Nephron (organoid): ENCODE results near the gene GABRE.

ENCODE experiments used
- H3K27ac Mint-ChIP-seq, 3 experiments: 2 replicates each; pipeline ENCODE4 v1.8.0; 2020; ENCODE audit warnings: mixed read lengths in 3 of 3, mild to moderate bottlenecking in 2 of 3, moderate library complexity in 1 of 3
- H3K27me3 Mint-ChIP-seq: 2 replicates; pipeline ENCODE4 v1.8.0; 2021; ENCODE audit warnings: low read depth, mild to moderate bottlenecking, moderate library complexity, mixed read lengths
- H3K36me3 Mint-ChIP-seq: 2 replicates; pipeline ENCODE4 v1.8.0; 2020; ENCODE audit warnings: low read depth, mixed read lengths
- H3K4me1 Mint-ChIP-seq: 2 replicates; pipeline ENCODE4 v1.8.0; 2020; ENCODE audit warnings: mixed read lengths
- H3K4me3 Mint-ChIP-seq, 3 experiments: 2 replicates each; pipeline ENCODE4 v1.8.0; 2020; ENCODE audit warnings: mild to moderate bottlenecking in 3 of 3, mixed read lengths in 3 of 3, moderate library complexity in 2 of 3
- H3K9me3 Mint-ChIP-seq: 2 replicates; pipeline ENCODE4 v1.8.0; 2020; ENCODE audit warnings: mixed read lengths
- TF ChIP-seq, protein P1 (sequence below), 3 experiments: fragments of 200-600 bp; sonication (generic); IDR thresholded peaks; one replicate each; pipeline ENCODE4 v1.5.0; 2021; ENCODE audit warnings: antibody characterized with exemption in 3 of 3; ENCODE audit not compliant: unreplicated experiment in 3 of 3

GABRE gene

DNA sequence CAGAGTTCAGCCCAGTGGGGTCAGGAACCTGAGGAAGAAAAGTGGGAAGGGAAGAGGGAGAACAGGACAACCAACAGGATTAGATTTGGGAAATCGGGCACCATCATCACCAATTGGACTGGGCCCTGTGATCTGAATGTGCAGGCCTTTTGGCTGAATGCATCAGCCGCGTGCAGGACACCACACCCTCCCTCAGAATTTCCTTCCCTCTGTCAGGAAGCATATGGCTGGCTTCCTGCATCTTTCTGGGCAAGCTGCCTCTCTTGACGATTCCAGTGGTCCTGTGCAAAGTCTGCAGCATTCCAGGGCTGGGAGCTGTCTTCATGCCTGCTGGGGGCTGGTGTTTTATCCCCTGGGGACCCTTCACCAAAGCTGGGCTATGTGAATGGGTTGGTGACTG is 45.4 kb downstream of the GABRE start:
- Mint-ChIP-seq H3K4me3 (no peak overlapping the region), H3K9me3 (no peaks in the 10 kb centered on the region), H3K27me3 (peaks cover under 1% of the 10 kb centered on the region), H3K27ac (no peak overlapping the region), H3K36me3 (no peaks in the 10 kb centered on the region), H3K4me1 (no peaks in the 10 kb centered on the region)
- TF ChIP-seq, protein P1, sequence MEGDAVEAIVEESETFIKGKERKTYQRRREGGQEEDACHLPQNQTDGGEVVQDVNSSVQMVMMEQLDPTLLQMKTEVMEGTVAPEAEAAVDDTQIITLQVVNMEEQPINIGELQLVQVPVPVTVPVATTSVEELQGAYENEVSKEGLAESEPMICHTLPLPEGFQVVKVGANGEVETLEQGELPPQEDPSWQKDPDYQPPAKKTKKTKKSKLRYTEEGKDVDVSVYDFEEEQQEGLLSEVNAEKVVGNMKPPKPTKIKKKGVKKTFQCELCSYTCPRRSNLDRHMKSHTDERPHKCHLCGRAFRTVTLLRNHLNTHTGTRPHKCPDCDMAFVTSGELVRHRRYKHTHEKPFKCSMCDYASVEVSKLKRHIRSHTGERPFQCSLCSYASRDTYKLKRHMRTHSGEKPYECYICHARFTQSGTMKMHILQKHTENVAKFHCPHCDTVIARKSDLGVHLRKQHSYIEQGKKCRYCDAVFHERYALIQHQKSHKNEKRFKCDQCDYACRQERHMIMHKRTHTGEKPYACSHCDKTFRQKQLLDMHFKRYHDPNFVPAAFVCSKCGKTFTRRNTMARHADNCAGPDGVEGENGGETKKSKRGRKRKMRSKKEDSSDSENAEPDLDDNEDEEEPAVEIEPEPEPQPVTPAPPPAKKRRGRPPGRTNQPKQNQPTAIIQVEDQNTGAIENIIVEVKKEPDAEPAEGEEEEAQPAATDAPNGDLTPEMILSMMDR (IDR thresholded peaks at IDR 0.05; ENCODE audit: unreplicated experiment in 3 of 3), result no peak

DNA sequence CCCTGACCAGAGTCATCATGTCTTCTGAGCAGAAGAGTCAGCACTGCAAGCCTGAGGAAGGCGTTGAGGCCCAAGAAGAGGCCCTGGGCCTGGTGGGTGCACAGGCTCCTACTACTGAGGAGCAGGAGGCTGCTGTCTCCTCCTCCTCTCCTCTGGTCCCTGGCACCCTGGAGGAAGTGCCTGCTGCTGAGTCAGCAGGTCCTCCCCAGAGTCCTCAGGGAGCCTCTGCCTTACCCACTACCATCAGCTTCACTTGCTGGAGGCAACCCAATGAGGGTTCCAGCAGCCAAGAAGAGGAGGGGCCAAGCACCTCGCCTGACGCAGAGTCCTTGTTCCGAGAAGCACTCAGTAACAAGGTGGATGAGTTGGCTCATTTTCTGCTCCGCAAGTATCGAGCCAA is 50.8 kb downstream of the GABRE start:
- Mint-ChIP-seq H3K27ac (no peak overlapping the region), H3K4me1 (no peaks in the 10 kb centered on the region), H3K9me3 (no peaks in the 10 kb centered on the region), H3K27me3 (peaks cover 3% of the 10 kb centered on the region), H3K36me3 (no peaks in the 10 kb centered on the region), H3K4me3 (no peak overlapping the region)
- TF ChIP-seq, protein P1 (IDR thresholded peaks at IDR 0.05; ENCODE audit: unreplicated experiment in 3 of 3), result no peak

DNA sequence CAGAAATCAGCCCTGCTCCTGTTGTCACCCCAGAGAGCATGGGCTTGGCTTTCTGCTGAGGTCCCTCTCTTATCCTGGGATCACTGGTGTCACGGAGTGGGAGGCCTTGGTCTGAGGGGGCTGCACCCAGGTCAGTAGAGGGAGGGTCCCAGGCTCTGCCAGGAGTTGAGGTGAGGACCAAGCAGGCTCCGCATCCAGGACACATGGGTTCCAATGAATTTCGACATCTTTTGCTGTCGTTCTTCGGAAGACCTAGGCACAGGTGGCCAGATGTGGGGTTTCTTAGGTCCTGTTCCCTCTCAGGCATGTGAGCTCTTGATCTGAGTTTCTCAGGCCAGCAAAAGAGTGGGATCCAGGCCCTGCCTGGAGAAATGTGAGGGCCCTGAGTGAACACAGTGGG is 51.8 kb downstream of the GABRE start:
- Mint-ChIP-seq H3K27me3 (peaks cover 3% of the 10 kb centered on the region), H3K27ac (no peak overlapping the region), H3K9me3 (no peaks in the 10 kb centered on the region), H3K4me3 (no peak overlapping the region), H3K4me1 (no peaks in the 10 kb centered on the region), H3K36me3 (no peaks in the 10 kb centered on the region)
- TF ChIP-seq, protein P1 (IDR thresholded peaks at IDR 0.05; ENCODE audit: unreplicated experiment in 3 of 3), result no peak

DNA sequence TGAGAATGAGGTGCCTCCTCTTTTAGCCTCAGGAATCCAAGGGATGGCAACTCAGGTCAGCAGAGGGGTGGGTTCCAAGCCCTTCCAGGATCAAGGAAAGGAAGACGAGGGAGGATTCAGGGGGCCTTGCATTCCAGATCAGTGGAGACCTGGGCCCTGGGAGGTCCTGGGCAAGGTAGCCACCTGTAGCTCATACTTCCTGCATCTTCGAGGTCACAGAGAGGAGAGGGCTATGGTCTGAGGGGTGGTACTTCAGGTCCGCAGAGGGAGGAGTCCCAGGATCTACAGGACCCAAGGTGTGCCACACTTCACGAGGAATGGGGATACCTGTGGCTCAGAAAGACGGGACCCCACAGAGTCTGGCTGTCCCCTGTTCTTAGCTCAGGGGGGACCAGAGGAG is 52.6 kb downstream of the GABRE start:
- Mint-ChIP-seq H3K4me1 (no peaks in the 10 kb centered on the region), H3K27me3 (peaks cover 3% of the 10 kb centered on the region), H3K4me3 (no peak overlapping the region), H3K36me3 (no peaks in the 10 kb centered on the region), H3K27ac (no peak overlapping the region), H3K9me3 (no peaks in the 10 kb centered on the region)
- TF ChIP-seq, protein P1 (IDR thresholded peaks at IDR 0.05; ENCODE audit: unreplicated experiment in 3 of 3), result no peak

DNA sequence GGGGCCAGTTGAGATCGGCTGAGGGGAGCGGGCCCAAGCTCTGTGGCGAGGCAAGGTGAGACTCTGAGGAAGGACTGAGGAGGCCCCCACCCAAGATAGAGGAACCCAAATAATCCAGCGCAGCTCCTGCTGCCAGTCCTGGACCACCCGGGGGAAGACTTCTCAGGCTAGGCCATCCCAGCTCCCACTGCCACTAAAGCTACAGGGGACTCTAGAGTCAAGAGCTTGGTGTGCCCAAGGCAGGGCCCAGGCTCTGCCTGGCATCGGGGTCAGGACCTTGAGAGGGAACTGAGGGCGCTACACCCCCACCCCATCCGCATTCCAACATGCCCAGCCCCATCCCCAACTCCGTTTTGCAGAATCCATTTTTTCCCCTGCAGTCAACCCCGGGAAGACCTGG is 53.2 kb downstream of the GABRE start:
- H3K4me3 Mint-ChIP-seq, result no peak overlapping the region
- TF ChIP-seq, protein P1 (IDR thresholded peaks at IDR 0.05; ENCODE audit: unreplicated experiment in 3 of 3), result no peak
- H3K27me3 Mint-ChIP-seq, result peaks cover 3% of the 10 kb centered on the region
- H3K9me3 Mint-ChIP-seq, result no peaks in the 10 kb centered on the region
- no peaks in the 10 kb centered on the region for H3K4me1 Mint-ChIP-seq
- H3K27ac Mint-ChIP-seq, result no peak overlapping the region
- H3K36me3 Mint-ChIP-seq, result no peaks in the 10 kb centered on the region

DNA sequence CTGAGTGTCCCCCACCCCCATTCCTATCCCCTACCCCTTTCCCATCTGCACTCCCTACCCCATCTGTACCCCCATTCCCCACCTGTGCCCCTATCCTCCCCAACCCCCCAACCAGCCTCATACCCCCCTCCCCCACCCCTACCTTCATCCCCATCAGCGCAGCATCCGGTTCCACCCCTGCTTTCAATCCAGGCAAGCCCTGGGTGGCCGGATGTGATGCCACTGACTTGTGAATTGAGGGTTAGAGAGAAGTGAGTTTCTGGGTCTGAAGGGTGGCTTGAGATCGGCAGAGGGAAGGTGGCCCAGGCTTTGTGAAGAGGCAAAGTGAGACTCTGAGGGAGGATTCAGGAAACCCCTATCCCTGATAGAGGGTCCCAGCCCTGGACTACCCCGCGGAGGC is 53.9 kb downstream of the GABRE start:
- TF ChIP-seq, protein P1 (IDR thresholded peaks at IDR 0.05; ENCODE audit: unreplicated experiment in 3 of 3), result no peak
- no peak overlapping the region for H3K27ac Mint-ChIP-seq
- H3K4me3 Mint-ChIP-seq, result no peak overlapping the region
- no peaks in the 10 kb centered on the region for H3K9me3 Mint-ChIP-seq
- no peaks in the 10 kb centered on the region for H3K36me3 Mint-ChIP-seq
- no peaks in the 10 kb centered on the region for H3K4me1 Mint-ChIP-seq
- peaks cover 3% of the 10 kb centered on the region for H3K27me3 Mint-ChIP-seq
